ENCODE measurements around the gene PREB. TPM values are rescaled to one million over a fixed set of nuclear protein-coding genes. Genes with fewer than 3 reads are reported as not detected.

Gene PREB
- total and polyA plus RNA-seq, 2 of the 13 experiments (the other 11 are each of a cell fraction or from before 2014, with no cell fraction given) = 112 to 192 TPM

GRCh38 chr2:27147935-27148334 lies 13.5 kb upstream of the PREB start (continued):
- TF ChIP-seq AFF4 (CRISPR knock-in tag; IDR thresholded peaks at IDR 0.05) (no peak), FOSL2 (CRISPR knock-in tag; IDR thresholded peaks at IDR 0.05) (no peak), NR0B2 (CRISPR knock-in tag; IDR thresholded peaks at IDR 0.05) (no peak), CSRNP1 (CRISPR knock-in tag; IDR thresholded peaks at IDR 0.05) (no peak), MAX (IDR thresholded peaks at IDR 0.05) (peak; percentile 32; the same call in 1 of the 2 replicates), IKZF1 (IDR thresholded peaks at IDR 0.05) (no peak), ZNF672 (CRISPR knock-in tag; IDR thresholded peaks at IDR 0.05) (no peak), ZBTB33 (CRISPR knock-in tag; IDR thresholded peaks at IDR 0.05) (peak; percentile 64; the same call in 1 of the 2 replicates), ZNF572 (CRISPR knock-in tag; IDR thresholded peaks at IDR 0.05) (no peak), CEBPB (IDR thresholded peaks at IDR 0.05; ENCODE audit: borderline replicate concordance, low read depth, low read length) (peak; percentile 48; the same call in 1 of the 2 replicates), ZNF616 (CRISPR knock-in tag; IDR thresholded peaks at IDR 0.05; ENCODE audit: low read depth) (no peak), ZNF451 (CRISPR knock-in tag; IDR thresholded peaks at IDR 0.05) (no peak), TEAD2 (CRISPR knock-in tag; IDR thresholded peaks at IDR 0.05) (no peak), NFRKB (IDR thresholded peaks at IDR 0.05) (no peak), ZNF44 (CRISPR knock-in tag; IDR thresholded peaks at IDR 0.05) (no peak), ZNF713 (CRISPR knock-in tag; IDR thresholded peaks at IDR 0.05) (no peak), FOXA3 (CRISPR knock-in tag; IDR thresholded peaks at IDR 0.05) (no peak), HDAC6 (IDR thresholded peaks at IDR 0.05; ENCODE audit: low read depth, low read length) (no peak), FIP1L1 (IDR thresholded peaks at IDR 0.05; ENCODE audit: borderline replicate concordance, insufficient read depth, low read depth, low read length) (no peak), ZNF839 (CRISPR knock-in tag; IDR thresholded peaks at IDR 0.05; ENCODE audit: borderline replicate concordance) (no peak), CEBPG (CRISPR knock-in tag; IDR thresholded peaks at IDR 0.05) (peak; percentile 54), ETV5 (CRISPR knock-in tag; IDR thresholded peaks at IDR 0.05; ENCODE audit: borderline replicate concordance) (0 out of 2 replicates have a peak, but pooled peaks have one; percentile 16), ZNF788 (CRISPR knock-in tag; IDR thresholded peaks at IDR 0.05; ENCODE audit: borderline replicate concordance) (no peak)

All from HepG2 (cell line).